Mammary epithelial cell (primary cell): ENCODE data around the gene NUMA1.

ENCODE experiments used
- CTCF ChIP-seq, 2 donors: IDR thresholded peaks in 1 of 2; conservative IDR thresholded peaks in 1 of 2; 2 replicates each; pipeline ENCODE4 v1.5.1; 2011 to 2012; ENCODE audit warnings: inconsistent platforms in 2 of 2, low read length in 2 of 2, mild to moderate bottlenecking in 2 of 2, control low read depth in 1 of 2, low read depth in 1 of 2; ENCODE audit not compliant: insufficient read depth in 1 of 2; ENCODE audit errors: extremely low read depth in 1 of 2
- EZH2 ChIP-seq: IDR thresholded peaks from 2 replicates; pipeline ENCODE4 v1.6.1; 2012; ENCODE audit warnings: low read length, inconsistent platforms, borderline replicate concordance

GRCh38 chr11:72001834-72002591, 78.3 kb downstream of the NUMA1 start:
- TF ChIP-seq CTCF (conservative IDR thresholded peaks at IDR 0.05 in 1 of 2, IDR thresholded peaks at IDR 0.05 in 1 of 2; ENCODE audit: extremely low read depth in 1 of 2, insufficient read depth in 1 of 2, low read depth in 1 of 2, low read length in 2 of 2): no peak
- TF ChIP-seq EZH2: no peak
